HG02571 (cell line): Measurements from ENCODE around the gene XYLT1.

Experiments used
- ATAC-seq: cut with Tn5 transposase; IDR thresholded peaks from one replicate; pipeline ENCODE4 v1.9.1; 2021; ENCODE audit warnings: mild to moderate bottlenecking, moderate library complexity; ENCODE audit not compliant: unreplicated experiment

Gene XYLT1

GRCh38 chr16:17237350-17237944, 233.3 kb downstream of the XYLT1 start:
- ATAC-seq: no peak

- no peak for ATAC-seq
Observed at GRCh38 chr16:17235147-17235815, 235.5 kb downstream of the XYLT1 start.

DNA sequence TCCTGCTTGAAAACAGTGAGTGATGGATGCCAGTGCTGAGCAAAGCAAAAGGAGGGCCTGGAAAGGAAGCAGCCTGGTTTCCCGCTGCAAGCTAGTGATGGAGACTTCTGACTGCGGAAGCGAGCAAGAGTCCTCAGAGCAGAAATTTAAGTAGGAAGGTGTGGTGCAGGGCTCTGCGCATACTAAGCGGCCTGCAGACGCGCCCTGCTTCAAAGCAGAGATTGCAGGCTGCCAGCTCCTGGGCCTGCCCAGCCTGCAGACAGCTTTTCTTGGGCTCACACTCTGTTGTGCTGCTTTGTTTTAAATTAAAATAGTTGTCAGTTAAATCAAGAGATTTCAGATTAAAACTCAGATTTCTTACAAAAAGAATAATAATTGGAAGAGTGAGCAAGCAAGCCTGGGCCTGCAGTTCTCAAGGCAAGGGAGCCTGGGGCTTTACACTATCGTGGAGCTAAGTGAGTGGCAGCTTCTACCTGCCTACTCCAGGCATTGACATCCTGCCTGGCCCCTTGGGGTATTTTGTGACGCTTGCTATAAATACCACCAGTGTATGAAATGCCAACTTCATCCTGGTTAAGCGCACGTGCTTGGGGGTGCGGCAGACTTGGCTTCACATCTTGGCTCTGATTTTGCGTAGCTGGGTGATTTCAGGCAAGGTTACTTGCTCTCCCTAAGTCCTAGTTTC, 237.3 kb downstream of the XYLT1 start:
- no peak for ATAC-seq

- ATAC-seq: no peak
Observed at GRCh38 chr16:17232487-17232886, 238.3 kb downstream of the XYLT1 start.

GRCh38 chr16:17231972-17232371, 238.8 kb downstream of the XYLT1 start:
- no peak for ATAC-seq

DNA sequence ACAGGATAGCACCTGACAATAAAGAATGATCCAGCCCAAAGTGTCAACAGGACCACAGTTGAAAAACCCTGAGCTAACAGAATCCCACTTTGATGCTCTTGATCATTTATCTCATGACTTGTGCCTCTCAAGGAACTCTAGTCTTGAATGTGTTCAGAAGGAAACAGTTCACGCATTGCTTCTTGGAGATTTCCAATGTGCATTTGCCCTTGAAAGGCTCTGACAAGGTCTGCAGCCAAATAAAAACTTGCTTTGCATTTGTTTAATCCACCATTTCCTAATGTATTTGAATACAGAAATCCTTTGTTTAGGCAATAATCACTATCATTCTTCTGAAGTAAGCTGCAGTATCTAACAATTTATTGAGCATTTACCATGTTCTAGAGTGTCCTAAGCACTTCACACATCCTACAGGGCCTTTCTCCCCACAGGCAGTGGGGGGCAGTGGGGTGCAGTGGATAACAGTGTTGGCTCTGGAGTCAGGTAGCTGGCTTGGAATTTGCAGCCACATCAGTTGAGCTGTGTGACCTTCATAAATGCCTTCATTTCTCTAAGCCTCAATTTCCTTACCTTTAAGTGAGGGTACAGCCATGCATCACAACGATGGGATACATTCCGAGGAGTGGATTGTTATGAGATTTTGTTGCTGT, 239.7 kb downstream of the XYLT1 start:
- ATAC-seq: no peak

- no peak for ATAC-seq
Observed at GRCh38 chr16:17229766-17230165, 241.0 kb downstream of the XYLT1 start.

DNA sequence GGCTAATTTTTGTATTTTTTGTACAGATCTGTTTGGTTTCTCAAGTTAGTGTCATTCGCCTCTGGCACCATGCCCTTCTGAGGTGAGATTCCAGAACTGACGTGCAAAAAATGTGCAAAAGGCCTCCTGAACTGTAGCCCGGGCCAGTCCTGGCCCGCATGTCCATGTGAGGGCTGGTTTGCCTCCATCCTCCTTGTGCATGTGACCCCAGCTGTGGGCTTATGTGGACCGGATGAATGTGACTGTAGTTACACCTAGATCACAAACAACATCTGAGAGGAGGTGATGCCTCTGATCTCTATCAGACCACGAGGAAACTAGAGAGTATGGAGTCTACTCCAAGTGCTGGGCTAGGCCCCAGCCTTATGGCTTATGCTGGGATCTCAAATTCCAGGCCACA, 241.6 kb downstream of the XYLT1 start:
- ATAC-seq: no peak

DNA sequence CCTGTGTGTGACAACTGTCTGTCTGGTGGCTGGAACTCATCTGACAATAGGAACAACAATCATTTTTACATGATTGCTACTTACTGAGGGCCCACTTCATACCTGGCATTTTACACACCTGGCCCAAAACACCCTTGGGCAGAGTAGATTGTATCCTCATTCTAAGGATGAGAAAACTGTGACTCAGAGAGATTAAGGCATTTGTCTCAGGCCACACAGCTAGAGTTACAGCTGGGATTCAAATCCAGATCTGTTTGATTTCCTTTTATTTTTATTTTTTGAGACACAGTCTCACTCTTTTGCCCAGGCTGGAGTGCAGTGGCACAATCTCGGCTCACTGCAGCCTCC, 242.1 kb downstream of the XYLT1 start:
- no peak for ATAC-seq

DNA sequence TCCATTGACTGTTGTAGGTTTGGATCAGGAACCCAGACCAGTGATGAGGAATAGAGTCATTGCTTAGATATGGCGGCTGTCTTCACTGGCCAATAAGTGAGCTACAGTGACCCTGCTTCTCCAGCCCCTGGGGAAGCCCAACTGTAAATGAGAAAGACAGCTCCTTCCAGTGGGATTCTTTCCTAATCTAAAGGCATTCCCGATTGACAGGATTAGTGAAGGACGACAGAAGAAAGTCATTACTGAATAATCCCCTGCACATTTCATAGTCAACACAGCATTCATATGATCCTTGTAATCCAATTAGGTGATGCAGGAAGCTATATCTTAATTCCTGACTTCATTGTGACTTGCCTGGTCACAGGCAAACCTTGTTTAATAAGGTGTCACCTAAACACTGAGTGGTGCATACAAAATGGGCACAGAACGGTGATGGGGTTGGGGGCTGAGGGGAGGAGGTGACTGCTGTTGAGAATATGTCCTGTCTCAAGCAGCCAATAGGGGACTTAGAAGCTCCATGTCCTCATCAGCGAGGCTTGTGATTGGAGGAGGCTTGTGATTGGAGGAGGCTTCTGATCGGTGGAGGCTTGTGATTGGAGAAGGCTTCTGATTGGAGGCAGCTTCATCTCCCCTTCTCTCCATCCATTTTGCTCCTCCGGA, 242.6 kb downstream of the XYLT1 start:
- ATAC-seq: no peak

- no peak for ATAC-seq
Observed at GRCh38 chr16:17227278-17227677, 243.5 kb downstream of the XYLT1 start.

- no peak for ATAC-seq
Observed at GRCh38 chr16:17225541-17225940, 245.2 kb downstream of the XYLT1 start.

GRCh38 chr16:17224879-17225281, 245.9 kb downstream of the XYLT1 start:
- no peak for ATAC-seq

GRCh38 chr16:17224350-17224749, 246.4 kb downstream of the XYLT1 start:
- ATAC-seq: no peak

DNA sequence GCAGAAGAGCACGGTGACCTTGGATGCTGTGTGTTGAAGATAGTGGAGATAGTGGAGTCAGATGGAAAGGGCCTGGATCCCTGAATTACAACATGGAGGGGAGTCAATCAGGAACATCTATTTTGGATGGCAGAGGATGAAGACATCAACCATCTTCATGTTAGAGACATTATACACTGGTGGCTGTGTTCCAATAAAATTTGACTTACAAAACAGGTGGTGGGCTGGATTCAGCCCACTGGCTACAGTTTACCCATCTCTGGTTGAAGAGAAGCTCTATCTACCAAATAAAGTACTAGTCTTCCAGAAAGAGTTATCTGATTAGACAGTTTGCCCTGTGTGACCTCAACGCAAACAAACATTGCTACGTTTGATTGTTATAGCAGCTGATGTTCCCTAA, 247.2 kb downstream of the XYLT1 start:
- no peak for ATAC-seq

GRCh38 chr16:17222871-17223401, 247.8 kb downstream of the XYLT1 start:
- ATAC-seq: no peak

GRCh38 chr16:17219991-17220390, 250.8 kb downstream of the XYLT1 start:
- ATAC-seq: no peak

- ATAC-seq: no peak
Observed at GRCh38 chr16:17215936-17216335, 254.8 kb downstream of the XYLT1 start.

GRCh38 chr16:17215306-17215705, 255.5 kb downstream of the XYLT1 start:
- no peak for ATAC-seq

GRCh38 chr16:17213974-17214373, 256.8 kb downstream of the XYLT1 start:
- no peak for ATAC-seq

- no peak for ATAC-seq
Observed at GRCh38 chr16:17213025-17213424, 257.7 kb downstream of the XYLT1 start.
